Erythroblast (primary cell): ENCODE data around the gene COL12A1.

ENCODE experiments used
- GATA1 ChIP-seq: IDR thresholded peaks from 2 replicates; pipeline ENCODE4 v1.6.1; 2011; ENCODE audit warnings: low read depth, mild to moderate bottlenecking, control low read depth, low read length, moderate library complexity
- POLR2A ChIP-seq: IDR thresholded peaks from 2 replicates; pipeline ENCODE4 v1.6.1; 2011; ENCODE audit warnings: mild to moderate bottlenecking, low read length

- TF ChIP-seq POLR2A: no peak
- TF ChIP-seq GATA1: no peak
These were observed 5.3 kb upstream of the COL12A1 start for GRCh38 chr6:75210885-75211739.
